GM21619 (cell line): ENCODE results near the gene HTR7.

ENCODE experiments used
- ATAC-seq: cut with Tn5 transposase; IDR thresholded peaks from one replicate; pipeline ENCODE4 v1.9.1; 2021; ENCODE audit not compliant: unreplicated experiment

The HTR7 gene

DNA sequence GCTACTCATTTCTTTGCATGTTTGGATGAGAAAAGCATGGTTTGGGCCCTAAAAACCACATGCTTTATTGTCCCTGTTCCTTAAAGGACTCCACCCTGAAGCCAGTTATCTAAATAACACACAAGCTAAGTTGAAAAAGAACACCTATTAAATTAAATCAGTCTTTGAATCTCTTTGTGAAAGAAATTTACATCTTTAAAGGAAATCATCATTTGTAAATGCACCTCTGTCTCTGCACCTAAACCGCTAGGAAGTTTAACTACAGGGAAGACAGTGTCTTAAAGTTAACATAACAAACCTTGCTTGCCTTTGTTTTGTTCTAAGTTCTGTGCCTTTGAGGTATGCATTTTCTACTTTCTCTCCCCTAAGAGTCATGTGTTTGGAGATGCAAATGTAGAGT, 52.6 kb downstream of the HTR7 start:
- no peak for ATAC-seq

- ATAC-seq, result no peak
Observed at GRCh38 chr10:90804354-90804753, 53.5 kb downstream of the HTR7 start.

GRCh38 chr10:90801608-90802007, 56.2 kb downstream of the HTR7 start:
- ATAC-seq, result no peak

DNA sequence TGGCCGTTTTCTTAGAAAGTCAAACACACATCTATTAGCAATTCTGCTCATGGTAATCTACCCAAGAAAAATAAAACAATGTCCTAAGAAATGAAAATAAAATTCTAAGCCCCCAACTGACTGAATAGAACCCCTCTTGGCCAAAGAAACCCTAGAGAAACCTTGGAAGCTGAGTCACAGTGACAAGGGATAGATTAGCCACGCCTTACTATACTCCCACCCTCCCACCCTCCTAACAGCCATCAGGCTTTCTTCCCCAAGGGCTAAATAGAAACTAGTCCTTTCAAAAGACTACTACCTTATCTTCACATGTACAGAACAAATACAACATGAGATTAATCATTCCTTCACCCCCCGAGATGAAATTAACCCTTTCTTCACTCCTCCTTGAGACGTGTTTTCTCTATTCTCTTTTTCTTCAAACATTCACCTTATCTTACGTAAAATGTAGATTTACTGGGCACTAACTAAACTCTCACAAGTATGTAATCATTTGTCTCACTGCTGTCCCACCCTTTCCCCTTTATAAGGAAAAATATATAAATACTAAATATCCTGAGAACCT, 57.5 kb downstream of the HTR7 start:
- ATAC-seq, result no peak

- ATAC-seq, result no peak
Observed at GRCh38 chr10:90799172-90799571, 58.7 kb downstream of the HTR7 start.

DNA sequence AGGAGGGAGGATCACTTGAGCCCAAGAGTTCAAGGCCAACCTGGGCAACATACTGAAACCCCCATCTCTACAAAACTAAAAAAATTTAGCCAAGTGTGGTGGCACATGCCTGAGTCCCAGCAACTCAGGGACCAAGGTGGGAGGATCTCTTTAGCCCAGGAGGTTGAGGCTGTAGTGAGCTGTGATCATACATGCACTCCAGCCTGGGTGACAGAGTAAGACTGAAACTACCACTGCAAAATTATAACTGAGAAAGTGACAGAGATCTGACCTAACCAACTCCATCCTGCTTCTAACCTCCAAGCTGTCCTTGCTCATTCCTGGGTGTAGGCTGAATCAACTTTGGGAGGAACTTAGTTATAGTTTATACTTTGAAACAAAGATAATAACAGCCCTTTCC, 59.4 kb downstream of the HTR7 start:
- no peak for ATAC-seq

DNA sequence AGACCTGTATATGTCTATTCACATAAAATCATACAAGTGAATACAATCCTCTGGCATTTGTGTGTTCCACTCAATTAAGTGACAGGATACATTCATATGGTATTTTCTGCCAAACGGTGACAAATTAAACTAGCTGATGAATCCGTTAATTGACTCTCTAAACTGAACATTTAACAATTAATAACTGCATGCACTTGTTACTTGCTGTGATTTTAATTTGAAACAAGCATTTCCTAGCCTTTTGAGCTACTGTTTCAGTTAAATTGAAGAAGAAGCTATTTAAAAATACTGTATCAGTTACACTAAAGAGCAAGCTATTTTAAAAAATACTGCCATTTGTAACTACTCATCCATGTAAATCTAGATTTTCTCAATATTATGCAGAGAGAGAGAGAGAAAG, 67.4 kb downstream of the HTR7 start:
- ATAC-seq, result no peak

DNA sequence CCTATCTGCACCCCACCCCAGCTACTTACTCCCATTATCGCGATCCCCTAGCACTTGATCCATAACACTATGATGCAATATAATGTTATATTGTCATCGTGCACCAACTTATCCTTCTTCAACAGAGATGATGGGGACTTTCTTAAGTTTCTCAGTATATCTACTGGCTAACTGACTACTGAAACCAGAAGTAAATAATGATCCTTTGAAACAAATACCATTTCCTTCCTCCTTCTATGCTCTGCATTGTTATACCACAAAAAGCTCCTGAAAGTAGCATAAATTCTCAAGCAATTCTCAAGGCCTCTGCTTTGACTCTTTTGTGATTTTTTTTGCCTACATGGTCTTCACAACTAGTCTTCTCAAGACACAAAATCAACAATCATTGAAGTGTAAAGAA, 68.9 kb downstream of the HTR7 start:
- ATAC-seq, result no peak

DNA sequence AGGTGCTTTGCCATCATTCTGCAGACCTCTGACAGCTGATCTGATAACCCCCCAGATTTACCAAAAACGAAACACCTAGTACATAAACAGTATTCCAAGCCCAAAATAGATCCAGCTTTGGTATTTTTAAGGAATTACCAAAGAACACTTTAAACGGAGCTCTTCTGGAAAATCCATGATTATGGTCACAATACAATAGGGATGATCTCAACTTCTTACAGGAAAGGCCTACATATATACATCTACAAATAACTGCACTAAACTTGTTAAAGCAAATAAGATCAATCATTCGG, 69.7 kb downstream of the HTR7 start:
- ATAC-seq, result no peak

- ATAC-seq, result no peak
Observed at GRCh38 chr10:90787393-90788198, 70.2 kb downstream of the HTR7 start.

GRCh38 chr10:90785782-90786181, 72.1 kb downstream of the HTR7 start:
- ATAC-seq, result no peak

DNA sequence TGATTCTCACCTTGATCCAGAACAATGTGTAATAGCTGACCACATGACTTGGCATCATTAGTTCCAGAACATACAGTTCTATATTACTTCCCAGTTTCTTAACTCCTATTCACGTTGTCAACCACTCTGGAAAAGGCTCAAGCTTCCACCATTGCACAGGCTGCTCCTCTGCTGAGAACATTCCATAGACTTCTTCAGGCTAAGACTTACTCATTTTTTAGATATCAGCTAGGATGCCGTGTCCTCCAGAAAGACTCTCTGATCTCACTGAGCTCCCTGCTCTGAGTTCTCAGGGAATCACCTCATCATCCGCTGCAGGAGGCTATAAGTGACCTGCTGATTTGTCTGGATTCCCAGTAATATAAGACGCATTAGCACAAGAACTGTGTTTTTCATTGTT, 73.1 kb downstream of the HTR7 start:
- no peak for ATAC-seq

DNA sequence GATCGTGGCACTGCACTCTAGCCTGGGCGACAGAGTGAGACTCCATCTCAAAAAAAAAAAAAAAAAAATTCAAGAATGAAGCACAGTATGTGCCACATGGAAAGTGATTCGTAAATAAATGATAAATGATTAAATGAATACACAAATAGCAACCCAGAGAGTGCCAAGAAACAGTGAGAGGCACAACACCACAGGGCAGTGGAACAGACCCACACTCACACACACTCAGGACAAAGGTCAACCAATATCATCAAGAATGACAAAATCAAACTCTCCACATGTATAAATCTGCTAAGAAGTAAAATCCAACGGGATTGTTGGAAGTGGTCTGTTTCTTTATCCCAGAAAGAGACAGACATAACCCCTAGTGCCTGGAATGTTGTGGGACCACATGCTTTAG, 77.4 kb downstream of the HTR7 start:
- no peak for ATAC-seq

DNA sequence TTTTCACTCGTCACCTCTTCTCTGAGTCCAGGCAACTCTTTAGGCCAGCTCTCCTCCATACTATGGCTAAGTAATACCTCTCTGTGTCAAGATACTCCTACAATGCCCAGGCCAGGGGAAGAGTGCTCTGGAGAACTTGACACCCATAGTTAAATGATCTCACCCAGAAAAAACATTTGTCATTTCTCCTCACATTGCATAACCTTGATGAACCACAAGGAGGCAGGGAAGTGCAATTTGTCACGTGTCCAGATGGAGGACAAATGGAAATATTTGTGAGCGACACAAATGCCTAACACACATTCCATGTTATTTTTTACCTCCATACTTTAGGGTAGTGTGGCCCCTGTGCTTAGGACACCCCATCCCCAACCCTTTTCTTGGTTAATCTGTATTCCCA, 78.3 kb downstream of the HTR7 start:
- no peak for ATAC-seq

- no peak for ATAC-seq
Observed at GRCh38 chr10:90777621-90778020, 80.2 kb downstream of the HTR7 start.

GRCh38 chr10:90775351-90776028, 82.3 kb downstream of the HTR7 start:
- ATAC-seq, result no peak

GRCh38 chr10:90769946-90770841, 87.6 kb downstream of the HTR7 start:
- no peak for ATAC-seq

DNA sequence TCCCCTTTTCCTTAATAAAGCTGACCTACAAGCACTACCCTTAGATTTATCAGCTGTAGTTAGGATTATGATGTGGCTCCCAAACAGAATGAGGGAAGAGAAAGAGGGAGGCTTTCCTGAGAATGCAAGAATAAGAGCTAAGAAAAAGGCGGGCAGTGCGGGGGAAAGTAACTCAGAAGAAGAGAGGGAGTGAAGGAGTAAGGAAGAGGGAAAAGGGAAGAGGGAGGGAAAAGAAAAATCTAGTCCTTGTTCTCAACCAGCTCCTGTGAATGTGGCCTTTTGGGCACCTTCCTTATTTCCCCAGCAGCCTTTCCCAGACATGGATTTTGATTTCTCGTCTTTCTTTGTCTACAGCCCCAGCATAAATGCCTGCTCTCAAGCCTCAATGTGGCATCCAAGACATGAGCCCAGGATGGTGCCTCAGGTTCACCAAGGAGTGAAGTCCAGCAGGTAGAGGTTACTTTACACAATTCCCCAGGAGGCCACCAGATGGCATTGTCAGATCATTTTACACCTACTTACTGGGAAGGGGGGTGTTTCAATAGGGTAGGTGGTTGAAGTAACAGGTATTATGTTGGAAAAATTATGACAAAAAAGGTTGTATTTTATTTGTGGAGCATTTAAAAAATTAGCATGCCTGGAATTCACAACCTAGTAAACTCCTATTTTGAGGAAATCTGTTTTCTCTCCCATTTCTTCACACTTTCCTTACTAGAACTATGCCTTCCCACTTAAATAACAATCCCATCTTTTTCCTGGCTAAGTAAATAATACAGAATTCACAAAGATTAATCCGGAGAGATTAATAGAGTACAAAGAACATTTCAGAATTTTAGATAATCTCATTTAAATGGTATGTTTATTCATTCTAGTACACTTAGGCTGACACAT, 106.5 kb downstream of the HTR7 start:
- ATAC-seq, result peak; percentile 73

DNA sequence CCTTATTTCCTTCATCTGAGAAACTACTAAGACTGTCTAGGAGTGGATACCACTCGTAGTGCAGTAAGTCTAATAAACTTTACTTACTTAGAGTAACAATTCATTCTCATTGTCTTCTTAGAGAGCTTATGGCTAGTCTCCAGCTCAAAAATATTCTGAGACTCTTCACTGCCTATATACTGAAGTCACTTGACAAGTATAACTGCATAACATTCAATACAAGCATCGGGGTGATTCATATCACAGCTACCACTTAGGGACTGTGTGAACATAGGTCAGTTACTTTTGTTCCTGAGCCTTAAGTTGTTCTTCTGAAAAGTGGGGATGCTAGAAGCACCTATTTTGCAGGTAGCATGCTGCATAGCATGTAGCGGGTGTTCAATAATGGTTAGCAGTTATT, 111.0 kb downstream of the HTR7 start:
- ATAC-seq, result no peak

- ATAC-seq, result no peak
Observed at GRCh38 chr10:90745565-90745964, 112.3 kb downstream of the HTR7 start.

- ATAC-seq, result no peak
Observed at GRCh38 chr10:90743291-90743690, 114.5 kb downstream of the HTR7 start.
